ENCODE measurements around the gene XIRP1.

GRCh38 chr3:39203402-39203801 is 11.0 kb upstream of the XIRP1 start:
- TF ChIP-seq CTCF (conservative IDR thresholded peaks at IDR 0.05 in 1 of 2, IDR thresholded peaks at IDR 0.05 in 1 of 2; ENCODE audit: low read depth in 1 of 2, low read length in 2 of 2) (no peak), EZH2 (IDR thresholded peaks at IDR 0.05; ENCODE audit: low read length, missing control alignments) (no peak)

All from fibroblast of lung (primary cell).